GM23338 (cell line): Measurements from ENCODE around the gene NFE2. TPM values are rescaled to one million over a fixed set of nuclear protein-coding genes. Genes with fewer than 3 reads are reported as not detected.
"Not testable (repeated sequence)": the region's sequence is repeated elsewhere in the genome, so short reads cannot be mapped to it uniquely, and the experiment has no call there.

Source experiments
- ATAC-seq: fragments of 200-7000 bp; cut with Tn5 transposase; 3 replicates; pipeline ENCODE4 v1.9.1; 2020
- DNase-seq: peaks from one replicate; pipeline ENCODE4 v3.0.0-alpha.2; 2015; ENCODE audit warnings: low spot score
- H2AFZ ChIP-seq: fragments of 200-600 bp; sonication (generic); 2 replicates; pipeline ENCODE4 v1.8.0; 2016; ENCODE audit warnings: antibody characterized with exemption, mild to moderate bottlenecking, moderate library complexity
- H3F3A ChIP-seq: fragments of 200-600 bp; sonication (generic); replicated peaks from 2 replicates; pipeline ENCODE4 v1.8.0; 2017; ENCODE audit warnings: antibody characterized with exemption, mixed run types, low read depth
- H3K27ac ChIP-seq: fragments of 200-600 bp; sonication (generic); 2 replicates; pipeline ENCODE4 v1.6.1; 2016; ENCODE audit warnings: low read depth
- H3K27me3 ChIP-seq: fragments of 200-600 bp; sonication (generic); 2 replicates; pipeline ENCODE4 v1.8.0; 2016; ENCODE audit warnings: mild to moderate bottlenecking, mixed run types, moderate library complexity; ENCODE audit not compliant: insufficient read depth
- H3K36me3 ChIP-seq: fragments of 200-600 bp; sonication (generic); 2 replicates; pipeline ENCODE4 v1.8.0; 2016; ENCODE audit warnings: mild to moderate bottlenecking; ENCODE audit not compliant: insufficient read depth
- H3K4me1 ChIP-seq: fragments of 200-600 bp; sonication (generic); 2 replicates; pipeline ENCODE4 v1.8.0; 2016; ENCODE audit warnings: mild to moderate bottlenecking, moderate library complexity; ENCODE audit not compliant: insufficient read depth
- H3K4me2 ChIP-seq: fragments of 200-600 bp; sonication (generic); 2 replicates; pipeline ENCODE4 v1.7.1; 2017; ENCODE audit warnings: mixed run types
- H3K4me3 ChIP-seq: fragments of 200-600 bp; sonication (generic); 2 replicates; pipeline ENCODE4 v1.6.1; 2016; ENCODE audit warnings: mixed run types
- H3K79me2 ChIP-seq: fragments of 200-600 bp; sonication (generic); replicated peaks from 2 replicates; pipeline ENCODE4 v1.8.0; 2017; ENCODE audit warnings: mild to moderate bottlenecking; ENCODE audit not compliant: insufficient read depth
- H3K9me2 ChIP-seq: fragments of 200-600 bp; sonication (generic); 2 replicates; pipeline ENCODE4 v1.8.0; 2017; ENCODE audit not compliant: insufficient read depth
- H4K20me1 ChIP-seq: fragments of 200-600 bp; sonication (generic); replicated peaks from 2 replicates; pipeline ENCODE4 v1.8.0; 2017; ENCODE audit warnings: mild to moderate bottlenecking; ENCODE audit not compliant: insufficient read depth
- H3K27ac Mint-ChIP-seq: 2 replicates; pipeline ENCODE4 v1.8.0; 2020; ENCODE audit warnings: inconsistent platforms, mild to moderate bottlenecking, moderate library complexity, mixed read lengths
- H3K27me3 Mint-ChIP-seq: 3 replicates; pipeline ENCODE4 v1.8.0; 2022; ENCODE audit warnings: low read depth, mild to moderate bottlenecking, moderate library complexity, mixed read lengths, inconsistent platforms; ENCODE audit not compliant: insufficient read depth, poor library complexity
- H3K36me3 Mint-ChIP-seq: 3 replicates; pipeline ENCODE4 v1.8.0; 2021; ENCODE audit warnings: low read depth, mild to moderate bottlenecking, inconsistent platforms, moderate library complexity, mixed read lengths
- H3K4me1 Mint-ChIP-seq: 3 replicates; pipeline ENCODE4 v1.8.0; 2020; ENCODE audit warnings: mild to moderate bottlenecking, inconsistent platforms, mixed read lengths
- H3K4me3 Mint-ChIP-seq: 3 replicates; pipeline ENCODE4 v1.8.0; 2021; ENCODE audit warnings: moderate library complexity, mild to moderate bottlenecking, inconsistent platforms, mixed read lengths
- H3K9me3 Mint-ChIP-seq: 3 replicates; pipeline ENCODE4 v1.8.0; 2020; ENCODE audit warnings: moderate library complexity, mild to moderate bottlenecking, inconsistent platforms, mixed read lengths
- POLR2AphosphoS5 ChIP-seq: IDR thresholded peaks from 2 replicates; pipeline ENCODE4 v1.6.1; 2016; ENCODE audit warnings: antibody characterized with exemption, low read depth
- polyA plus RNA-seq: library from polyadenylated mRNA; unstranded; fragments of >200 nt; fragmentation: Nextera tagmentation; extraction: Ambion mirVana; gene quantifications from 2 replicates; pipeline ENCODE4 v1.2.1, GENCODE V29; 2016
- total RNA-seq: library from RNA; depleted of rRNA; stranded (reverse); fragments of >200 nt; shearing (Covaris generic); gene quantifications from 2 replicates; pipeline ENCODE4 v1.2.3, GENCODE V29; 2014
- TF ChIP-seq, protein P1 (sequence below): IDR thresholded peaks from 2 replicates; pipeline ENCODE4 v1.6.1; 2016; ENCODE audit warnings: antibody characterized with exemption
- TF ChIP-seq, protein P2 (sequence below), 2 experiments: fragments of 200-600 bp in 1 of 2; sonication (generic) in 1 of 2; conservative IDR thresholded peaks; 2 replicates each; pipeline versions ENCODE4 v1.5.1 to v1.6.1; 2016 to 2017; ENCODE audit warnings: antibody characterized with exemption in 2 of 2, low read depth in 2 of 2, mild to moderate bottlenecking in 2 of 2, moderate library complexity in 1 of 2
- TF ChIP-seq, protein P3 (sequence below): fragments of 250-450 bp; sonication (Bioruptor Pico); IDR thresholded peaks from 2 replicates; pipeline ENCODE4 v1.5.0; 2020; ENCODE audit warnings: mild to moderate bottlenecking, moderate library complexity

The NFE2 gene
- total and polyA plus RNA-seq, 2 experiments from 2014 or later = 1.3 to 1.8 TPM

DNA sequence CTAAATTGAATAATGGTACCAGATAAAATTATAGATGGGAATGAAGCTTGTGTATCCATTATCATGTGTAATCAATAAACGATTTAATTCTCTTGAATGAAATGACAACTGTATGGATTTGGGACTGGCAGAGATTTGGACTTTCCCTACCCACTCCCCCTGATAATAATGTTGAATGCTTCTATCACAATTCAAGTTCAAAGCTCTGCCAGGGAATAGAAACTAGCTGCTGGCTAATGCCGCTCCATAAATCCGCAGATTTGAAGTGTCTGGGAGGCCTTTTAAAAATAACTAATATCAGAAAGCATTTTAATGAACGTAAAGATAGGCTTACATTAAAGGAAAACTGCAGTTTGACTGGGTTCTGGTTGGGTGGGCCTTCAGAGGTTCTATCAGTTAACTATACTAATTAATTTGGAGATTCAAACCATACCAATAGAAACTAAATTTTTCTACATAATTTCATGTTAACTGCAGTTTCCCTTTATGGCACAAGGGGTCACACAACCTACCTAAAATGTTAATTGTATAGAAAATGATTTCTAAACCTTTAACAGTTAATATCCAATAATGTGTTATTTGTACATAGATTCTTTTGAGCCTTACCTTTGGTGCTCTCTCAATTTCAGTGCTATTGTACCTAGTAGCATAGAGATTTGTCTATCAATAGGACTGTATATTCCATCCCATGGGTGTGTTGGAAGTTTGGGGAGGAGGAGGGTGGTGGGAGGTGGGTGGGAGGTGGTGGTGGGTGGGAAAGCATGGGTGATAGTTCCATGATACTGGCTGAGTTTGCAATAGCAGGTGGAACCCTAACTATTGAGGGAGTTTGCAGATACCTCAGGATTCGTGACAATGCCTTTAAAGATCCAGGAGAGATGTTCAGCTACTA is 15.4 kb downstream of the NFE2 start:
- Histone ChIP-seq H3K4me1 (peaks cover 22% of the 10 kb centered on the region), H3K27me3 (no peaks in the 10 kb centered on the region), H3K9me2 (no peaks in the 10 kb centered on the region), H2AFZ (no peak overlapping the region), H3K27ac (peak overlapping the region; percentile 85; the same call in 1 of the 2 replicates), H3F3A (peaks cover 77% of the 10 kb centered on the region), H3K4me3 (no peak overlapping the region; the same call in 1 of the 2 replicates), H3K4me2 (0 out of 2 replicates have a peak overlapping the region, but pooled peaks have one; percentile 17), H3K79me2 (peaks cover 46% of the 10 kb centered on the region), H4K20me1 (peaks cover 40% of the 10 kb centered on the region; the same call in 1 of the 2 replicates), H3K36me3 (peaks cover 49% of the 10 kb centered on the region)
- Mint-ChIP-seq H3K9me3 (peaks cover 7% of the 10 kb centered on the region; the same call in 1 of the 3 replicates), H3K27ac (peak overlapping the region; percentile 89), H3K4me3 (no peak overlapping the region; the same call in 2 of the 3 replicates), H3K4me1 (peaks cover 34% of the 10 kb centered on the region), H3K27me3 (peaks cover 22% of the 10 kb centered on the region), H3K36me3 (no peaks in the 10 kb centered on the region; the same call in 2 of the 3 replicates)
- ATAC-seq (no peak), DNase-seq (no peak)
- TF ChIP-seq, protein P1, sequence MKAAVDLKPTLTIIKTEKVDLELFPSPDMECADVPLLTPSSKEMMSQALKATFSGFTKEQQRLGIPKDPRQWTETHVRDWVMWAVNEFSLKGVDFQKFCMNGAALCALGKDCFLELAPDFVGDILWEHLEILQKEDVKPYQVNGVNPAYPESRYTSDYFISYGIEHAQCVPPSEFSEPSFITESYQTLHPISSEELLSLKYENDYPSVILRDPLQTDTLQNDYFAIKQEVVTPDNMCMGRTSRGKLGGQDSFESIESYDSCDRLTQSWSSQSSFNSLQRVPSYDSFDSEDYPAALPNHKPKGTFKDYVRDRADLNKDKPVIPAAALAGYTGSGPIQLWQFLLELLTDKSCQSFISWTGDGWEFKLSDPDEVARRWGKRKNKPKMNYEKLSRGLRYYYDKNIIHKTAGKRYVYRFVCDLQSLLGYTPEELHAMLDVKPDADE = no peak
- TF ChIP-seq, protein P2, sequence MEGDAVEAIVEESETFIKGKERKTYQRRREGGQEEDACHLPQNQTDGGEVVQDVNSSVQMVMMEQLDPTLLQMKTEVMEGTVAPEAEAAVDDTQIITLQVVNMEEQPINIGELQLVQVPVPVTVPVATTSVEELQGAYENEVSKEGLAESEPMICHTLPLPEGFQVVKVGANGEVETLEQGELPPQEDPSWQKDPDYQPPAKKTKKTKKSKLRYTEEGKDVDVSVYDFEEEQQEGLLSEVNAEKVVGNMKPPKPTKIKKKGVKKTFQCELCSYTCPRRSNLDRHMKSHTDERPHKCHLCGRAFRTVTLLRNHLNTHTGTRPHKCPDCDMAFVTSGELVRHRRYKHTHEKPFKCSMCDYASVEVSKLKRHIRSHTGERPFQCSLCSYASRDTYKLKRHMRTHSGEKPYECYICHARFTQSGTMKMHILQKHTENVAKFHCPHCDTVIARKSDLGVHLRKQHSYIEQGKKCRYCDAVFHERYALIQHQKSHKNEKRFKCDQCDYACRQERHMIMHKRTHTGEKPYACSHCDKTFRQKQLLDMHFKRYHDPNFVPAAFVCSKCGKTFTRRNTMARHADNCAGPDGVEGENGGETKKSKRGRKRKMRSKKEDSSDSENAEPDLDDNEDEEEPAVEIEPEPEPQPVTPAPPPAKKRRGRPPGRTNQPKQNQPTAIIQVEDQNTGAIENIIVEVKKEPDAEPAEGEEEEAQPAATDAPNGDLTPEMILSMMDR (conservative IDR thresholded peaks at IDR 0.05; ENCODE audit: low read depth in 2 of 2) = peak in 1 of 2 experiments; percentile 37; a peak in 1 of 4 replicates
- TF ChIP-seq, protein P3, sequence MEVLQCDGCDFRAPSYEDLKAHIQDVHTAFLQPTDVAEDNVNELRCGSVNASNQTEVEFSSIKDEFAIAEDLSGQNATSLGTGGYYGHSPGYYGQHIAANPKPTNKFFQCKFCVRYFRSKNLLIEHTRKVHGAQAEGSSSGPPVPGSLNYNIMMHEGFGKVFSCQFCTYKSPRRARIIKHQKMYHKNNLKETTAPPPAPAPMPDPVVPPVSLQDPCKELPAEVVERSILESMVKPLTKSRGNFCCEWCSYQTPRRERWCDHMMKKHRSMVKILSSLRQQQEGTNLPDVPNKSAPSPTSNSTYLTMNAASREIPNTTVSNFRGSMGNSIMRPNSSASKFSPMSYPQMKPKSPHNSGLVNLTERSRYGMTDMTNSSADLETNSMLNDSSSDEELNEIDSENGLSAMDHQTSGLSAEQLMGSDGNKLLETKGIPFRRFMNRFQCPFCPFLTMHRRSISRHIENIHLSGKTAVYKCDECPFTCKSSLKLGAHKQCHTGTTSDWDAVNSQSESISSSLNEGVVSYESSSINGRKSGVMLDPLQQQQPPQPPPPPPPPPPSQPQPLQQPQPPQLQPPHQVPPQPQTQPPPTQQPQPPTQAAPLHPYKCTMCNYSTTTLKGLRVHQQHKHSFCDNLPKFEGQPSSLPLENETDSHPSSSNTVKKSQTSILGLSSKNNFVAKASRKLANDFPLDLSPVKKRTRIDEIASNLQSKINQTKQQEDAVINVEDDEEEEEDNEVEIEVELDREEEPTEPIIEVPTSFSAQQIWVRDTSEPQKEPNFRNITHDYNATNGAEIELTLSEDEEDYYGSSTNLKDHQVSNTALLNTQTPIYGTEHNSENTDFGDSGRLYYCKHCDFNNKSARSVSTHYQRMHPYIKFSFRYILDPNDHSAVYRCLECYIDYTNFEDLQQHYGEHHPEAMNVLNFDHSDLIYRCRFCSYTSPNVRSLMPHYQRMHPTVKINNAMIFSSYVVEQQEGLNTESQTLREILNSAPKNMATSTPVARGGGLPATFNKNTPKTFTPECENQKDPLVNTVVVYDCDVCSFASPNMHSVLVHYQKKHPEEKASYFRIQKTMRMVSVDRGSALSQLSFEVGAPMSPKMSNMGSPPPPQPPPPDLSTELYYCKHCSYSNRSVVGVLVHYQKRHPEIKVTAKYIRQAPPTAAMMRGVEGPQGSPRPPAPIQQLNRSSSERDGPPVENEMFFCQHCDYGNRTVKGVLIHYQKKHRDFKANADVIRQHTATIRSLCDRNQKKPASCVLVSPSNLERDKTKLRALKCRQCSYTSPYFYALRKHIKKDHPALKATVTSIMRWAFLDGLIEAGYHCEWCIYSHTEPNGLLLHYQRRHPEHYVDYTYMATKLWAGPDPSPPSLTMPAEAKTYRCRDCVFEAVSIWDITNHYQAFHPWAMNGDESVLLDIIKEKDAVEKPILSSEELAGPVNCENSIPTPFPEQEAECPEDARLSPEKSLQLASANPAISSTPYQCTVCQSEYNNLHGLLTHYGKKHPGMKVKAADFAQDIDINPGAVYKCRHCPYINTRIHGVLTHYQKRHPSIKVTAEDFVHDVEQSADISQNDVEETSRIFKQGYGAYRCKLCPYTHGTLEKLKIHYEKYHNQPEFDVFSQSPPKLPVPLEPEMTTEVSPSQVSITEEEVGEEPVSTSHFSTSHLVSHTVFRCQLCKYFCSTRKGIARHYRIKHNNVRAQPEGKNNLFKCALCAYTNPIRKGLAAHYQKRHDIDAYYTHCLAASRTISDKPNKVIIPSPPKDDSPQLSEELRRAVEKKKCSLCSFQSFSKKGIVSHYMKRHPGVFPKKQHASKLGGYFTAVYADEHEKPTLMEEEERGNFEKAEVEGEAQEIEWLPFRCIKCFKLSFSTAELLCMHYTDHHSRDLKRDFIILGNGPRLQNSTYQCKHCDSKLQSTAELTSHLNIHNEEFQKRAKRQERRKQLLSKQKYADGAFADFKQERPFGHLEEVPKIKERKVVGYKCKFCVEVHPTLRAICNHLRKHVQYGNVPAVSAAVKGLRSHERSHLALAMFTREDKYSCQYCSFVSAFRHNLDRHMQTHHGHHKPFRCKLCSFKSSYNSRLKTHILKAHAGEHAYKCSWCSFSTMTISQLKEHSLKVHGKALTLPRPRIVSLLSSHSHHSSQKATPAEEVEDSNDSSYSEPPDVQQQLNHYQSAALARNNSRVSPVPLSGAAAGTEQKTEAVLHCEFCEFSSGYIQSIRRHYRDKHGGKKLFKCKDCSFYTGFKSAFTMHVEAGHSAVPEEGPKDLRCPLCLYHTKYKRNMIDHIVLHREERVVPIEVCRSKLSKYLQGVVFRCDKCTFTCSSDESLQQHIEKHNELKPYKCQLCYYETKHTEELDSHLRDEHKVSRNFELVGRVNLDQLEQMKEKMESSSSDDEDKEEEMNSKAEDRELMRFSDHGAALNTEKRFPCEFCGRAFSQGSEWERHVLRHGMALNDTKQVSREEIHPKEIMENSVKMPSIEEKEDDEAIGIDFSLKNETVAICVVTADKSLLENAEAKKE (CRISPR knock-in tag) = no peak
- TF ChIP-seq POLR2AphosphoS5 = peak; percentile 16; the same call in 1 of the 2 replicates

DNA sequence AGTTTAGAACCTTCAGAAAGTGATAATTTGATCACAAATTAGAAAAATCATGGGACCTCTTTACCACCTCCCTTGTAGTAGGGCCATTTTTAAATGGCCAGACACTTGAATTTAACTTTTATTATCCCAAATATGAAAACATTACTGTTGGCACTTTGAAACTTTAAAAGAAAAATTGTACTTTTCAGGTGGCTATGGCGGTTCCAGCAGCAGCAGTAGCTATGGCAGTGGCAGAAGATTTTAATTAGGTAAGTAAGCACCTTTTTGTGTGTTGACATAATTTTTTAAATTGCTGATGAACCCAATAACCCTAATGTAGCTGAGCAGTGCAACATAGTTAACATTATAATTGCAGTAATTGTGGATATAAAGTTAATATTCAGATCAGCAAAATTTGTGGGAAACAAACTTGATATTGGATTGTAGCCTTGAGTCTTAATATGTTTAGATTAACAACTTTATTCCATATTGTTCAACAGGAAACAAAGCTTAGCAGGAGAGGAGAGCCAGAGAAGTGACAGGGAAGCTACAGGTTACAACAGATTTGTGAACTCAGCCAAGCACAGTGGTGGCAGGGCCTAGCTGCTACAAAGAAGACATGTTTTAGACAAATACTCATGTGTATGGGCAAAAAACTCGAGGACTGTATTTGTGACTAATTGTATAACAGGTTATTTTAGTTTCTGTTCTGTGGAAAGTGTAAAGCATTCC is 16.6 kb downstream of the NFE2 start:
- peaks cover 40% of the 10 kb centered on the region; the same call in 1 of the 2 replicates for H4K20me1 ChIP-seq
- H3K79me2 ChIP-seq = peaks cover 48% of the 10 kb centered on the region

More for the DNA sequence above, 16.6 kb downstream of the NFE2 start:
- peaks cover 17% of the 10 kb centered on the region for H3K27me3 Mint-ChIP-seq
- Histone ChIP-seq H3K4me2 (peak overlapping the region; percentile 95), H3F3A (peaks cover 67% of the 10 kb centered on the region), H3K36me3 (peaks cover 49% of the 10 kb centered on the region), H3K27ac (peak overlapping the region; percentile 65), H3K4me3 (peak overlapping the region; percentile 94), H3K4me1 (peaks cover 22% of the 10 kb centered on the region)
- not testable (repeated sequence) for H3K9me3 Mint-ChIP-seq, ATAC-seq, H3K4me3 Mint-ChIP-seq, H2AFZ ChIP-seq, H3K9me2 ChIP-seq, H3K36me3 Mint-ChIP-seq, H3K27me3 ChIP-seq, DNase-seq
- H3K4me1 Mint-ChIP-seq = peaks cover 34% of the 10 kb centered on the region
- peak overlapping the region; percentile 51; the same call in 1 of the 2 replicates for H3K27ac Mint-ChIP-seq
